ENCODE data around the gene PPP1R3G. TPM values are rescaled to one million over a fixed set of nuclear protein-coding genes. Genes with fewer than 3 reads are reported as not detected.

Gene PPP1R3G
- total RNA-seq, 1 experiment from 2014 or later: not detected

DNA sequence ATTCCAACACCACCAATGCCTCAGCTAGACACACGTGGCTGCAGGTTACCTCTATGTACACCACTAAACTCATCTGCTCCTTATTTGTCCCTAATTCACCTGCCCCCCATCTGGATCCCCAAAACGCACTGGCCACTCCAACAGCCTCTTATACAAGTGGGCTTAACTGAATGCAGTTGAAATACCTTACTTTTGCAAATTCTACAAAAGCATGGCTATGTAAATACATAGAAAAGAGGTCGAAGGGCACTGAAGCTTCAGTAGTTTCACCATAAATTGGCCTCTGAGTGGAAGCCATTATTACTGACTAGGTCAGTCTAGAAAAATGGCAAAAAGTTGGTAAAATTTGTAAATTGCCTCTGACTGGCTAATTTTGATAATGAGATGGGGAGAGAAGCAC, 11.1 kb upstream of the PPP1R3G start:
- no CpG with 5 or more reads among the region's 3 CpGs for WGBS (ENCODE audit: extremely low coverage, insufficient read length, low lambda C conversion rate)
- no peak overlapping the region for H4K8ac ChIP-seq (replicated peaks; ENCODE audit: insufficient read length, low read depth, low read length)
- no peak overlapping the region for H4K5ac ChIP-seq (ENCODE audit: insufficient read length, low read depth, low read length)

More for the DNA sequence above, 11.1 kb upstream of the PPP1R3G start:
- no peak for DNase-seq
- no peak overlapping the region for H3K18ac ChIP-seq (ENCODE audit: insufficient read length, low read depth, low read length)
- no peak overlapping the region for H2AFZ ChIP-seq (ENCODE audit: low read length)
- H2BK120ac ChIP-seq (ENCODE audit: low read depth, low read length, poor library complexity, severe bottlenecking): no peak overlapping the region
- H3K36me3 Mint-ChIP-seq (ENCODE audit: insufficient read depth in 1 of 3, low read depth in 3 of 3): 0 out of 7 replicates have a peak, but pooled peaks cover 0 to 2% (median 0%) of the 10 kb centered on the region in 3 experiments
- no peak overlapping the region for H3K4me2 ChIP-seq (ENCODE audit: insufficient read depth, insufficient read length, low read length)
- no peaks in the 10 kb centered on the region for H3K79me1 ChIP-seq (ENCODE audit: insufficient read depth, low read depth, low read length, poor library complexity, severe bottlenecking)
- H3K79me2 ChIP-seq (ENCODE audit: insufficient read depth, low read length): no peaks in the 10 kb centered on the region
- no peaks in the 10 kb centered on the region for H4K20me1 ChIP-seq (ENCODE audit: control insufficient read depth, insufficient read depth, insufficient read length)
- no peak overlapping the region for H3K27ac Mint-ChIP-seq
- no peaks in the 10 kb centered on the region for H3K9me3 ChIP-seq (ENCODE audit: control insufficient read depth, low read depth, low read length)
- no peaks in the 10 kb centered on the region for H3K27me3 ChIP-seq (ENCODE audit: insufficient read depth, low read length)
- H3K4ac ChIP-seq (ENCODE audit: low read depth, low read length): no peak overlapping the region
- no peak overlapping the region for H4K91ac ChIP-seq (ENCODE audit: insufficient read length, low read depth, low read length)
- H3K4me3 Mint-ChIP-seq: no peak overlapping the region
- no peaks in the 10 kb centered on the region for H3K23me2 ChIP-seq (ENCODE audit: insufficient read length, low read depth, low read length, poor library complexity, severe bottlenecking)
- no peak overlapping the region for H3K56ac ChIP-seq (ENCODE audit: insufficient read length, low read depth, low read length)
- 0 out of 4 replicates have a peak, but pooled peaks cover 0 to 3% of the 10 kb centered on the region in 2 experiments for H3K4me1 Mint-ChIP-seq
- no peak overlapping the region for H3K27ac ChIP-seq (ENCODE audit: insufficient read length, low read depth, low read length)
- H3K9me3 Mint-ChIP-seq: peaks cover 0 to 4% of the 10 kb centered on the region in 2 experiments; a peak in 3 of 5 replicates
- H3T11ph ChIP-seq (ENCODE audit: low read length): no peak overlapping the region
- TF ChIP-seq, protein P1, sequence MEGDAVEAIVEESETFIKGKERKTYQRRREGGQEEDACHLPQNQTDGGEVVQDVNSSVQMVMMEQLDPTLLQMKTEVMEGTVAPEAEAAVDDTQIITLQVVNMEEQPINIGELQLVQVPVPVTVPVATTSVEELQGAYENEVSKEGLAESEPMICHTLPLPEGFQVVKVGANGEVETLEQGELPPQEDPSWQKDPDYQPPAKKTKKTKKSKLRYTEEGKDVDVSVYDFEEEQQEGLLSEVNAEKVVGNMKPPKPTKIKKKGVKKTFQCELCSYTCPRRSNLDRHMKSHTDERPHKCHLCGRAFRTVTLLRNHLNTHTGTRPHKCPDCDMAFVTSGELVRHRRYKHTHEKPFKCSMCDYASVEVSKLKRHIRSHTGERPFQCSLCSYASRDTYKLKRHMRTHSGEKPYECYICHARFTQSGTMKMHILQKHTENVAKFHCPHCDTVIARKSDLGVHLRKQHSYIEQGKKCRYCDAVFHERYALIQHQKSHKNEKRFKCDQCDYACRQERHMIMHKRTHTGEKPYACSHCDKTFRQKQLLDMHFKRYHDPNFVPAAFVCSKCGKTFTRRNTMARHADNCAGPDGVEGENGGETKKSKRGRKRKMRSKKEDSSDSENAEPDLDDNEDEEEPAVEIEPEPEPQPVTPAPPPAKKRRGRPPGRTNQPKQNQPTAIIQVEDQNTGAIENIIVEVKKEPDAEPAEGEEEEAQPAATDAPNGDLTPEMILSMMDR (conservative IDR thresholded peaks at IDR 0.05): no peak
- no peak overlapping the region for H3K9ac ChIP-seq (ENCODE audit: extremely low read depth, insufficient read length, low read length)
- no peak overlapping the region for H2AK5ac ChIP-seq (ENCODE audit: insufficient read length, low read length)
- no peak overlapping the region for H3K14ac ChIP-seq (ENCODE audit: insufficient read depth, low read length)
- no peak overlapping the region for H2BK5ac ChIP-seq (ENCODE audit: insufficient read length, low read length)
- no peak overlapping the region for H2BK20ac ChIP-seq (ENCODE audit: low read depth, low read length, poor library complexity, severe bottlenecking)
- H2BK12ac ChIP-seq (ENCODE audit: insufficient read length, low read depth, low read length): no peak overlapping the region
- no peak overlapping the region for H2BK15ac ChIP-seq (ENCODE audit: low read depth, low read length)
- no peak overlapping the region for H3K23ac ChIP-seq (ENCODE audit: insufficient read length, low read depth, low read length)
- peaks cover 12% of the 10 kb centered on the region for H3K27me3 Mint-ChIP-seq (ENCODE audit: low read depth)
- no peaks in the 10 kb centered on the region for H3K4me1 ChIP-seq (ENCODE audit: insufficient read depth, low read length)
